Inflammatory macrophage treated with lipopolysaccharide for 4 hours (primary cell): Measurements from ENCODE around the gene CYS1.

Experiments used
- DNase-seq: peaks from one replicate; pipeline ENCODE4 v3.0.0-alpha.2; 2020

Gene CYS1

GRCh38 chr2:10071176-10071575 is 9.0 kb downstream of the CYS1 start:
- no peak for DNase-seq

GRCh38 chr2:10067881-10068280 is 12.3 kb downstream of the CYS1 start:
- DNase-seq = no peak

- no peak for DNase-seq
These were observed 12.9 kb downstream of the CYS1 start for GRCh38 chr2:10067330-10067729.

GRCh38 chr2:10065773-10066055 is 14.5 kb downstream of the CYS1 start:
- no peak for DNase-seq

GRCh38 chr2:10064932-10065772 is 15.1 kb downstream of the CYS1 start:
- DNase-seq = no peak

GRCh38 chr2:10063566-10063965 is 16.6 kb downstream of the CYS1 start:
- no peak for DNase-seq

GRCh38 chr2:10062931-10063365 is 17.3 kb downstream of the CYS1 start:
- no peak for DNase-seq

- no peak for DNase-seq
These were observed 18.8 kb downstream of the CYS1 start for GRCh38 chr2:10061221-10061925.

- DNase-seq = no peak
These were observed 20.5 kb downstream of the CYS1 start for GRCh38 chr2:10059552-10060335.

- DNase-seq = no peak
These were observed 21.2 kb downstream of the CYS1 start for GRCh38 chr2:10059016-10059351.

GRCh38 chr2:10058251-10059015 is 21.8 kb downstream of the CYS1 start:
- DNase-seq = no peak

- DNase-seq = peak; percentile 91
These were observed 22.7 kb downstream of the CYS1 start for GRCh38 chr2:10057231-10058107.

GRCh38 chr2:10056439-10056838 is 23.8 kb downstream of the CYS1 start:
- DNase-seq = no peak

- DNase-seq = no peak
These were observed 25.2 kb downstream of the CYS1 start for GRCh38 chr2:10054976-10055375.

GRCh38 chr2:10054424-10054823 is 25.8 kb downstream of the CYS1 start:
- no peak for DNase-seq

- no peak for DNase-seq
These were observed 26.9 kb downstream of the CYS1 start for GRCh38 chr2:10053351-10053750.

GRCh38 chr2:10052216-10052615 is 28.0 kb downstream of the CYS1 start:
- DNase-seq = no peak

- peak; percentile 60 for DNase-seq
These were observed 31.6 kb downstream of the CYS1 start for GRCh38 chr2:10048501-10049171.

GRCh38 chr2:10047616-10048500 is 32.4 kb downstream of the CYS1 start:
- DNase-seq = no peak

GRCh38 chr2:10046931-10047330 is 33.3 kb downstream of the CYS1 start:
- DNase-seq = no peak
